Trophoblast cell (in vitro differentiated cells and primary cell): Measurements from ENCODE around the gene ZNF366.

Experiments used
- DNase-seq, 2 donors: peaks; one replicate each; pipeline ENCODE4 v3.0.0-alpha.2; 2016
- H2AFZ ChIP-seq: 2 replicates; pipeline ENCODE4 v1.6.1; 2013; ENCODE audit warnings: low read length, moderate library complexity, mild to moderate bottlenecking; ENCODE audit not compliant: insufficient read depth, poor library complexity
- H2AK5ac ChIP-seq: 2 replicates; pipeline ENCODE4 v1.6.1; 2013; ENCODE audit warnings: mild to moderate bottlenecking, low read length
- H2BK120ac ChIP-seq: 2 replicates; pipeline ENCODE4 v1.6.1; 2013; ENCODE audit warnings: low read length, mild to moderate bottlenecking, moderate library complexity; ENCODE audit not compliant: insufficient read depth, poor library complexity
- H2BK12ac ChIP-seq: 2 replicates; pipeline ENCODE4 v1.6.1; 2013; ENCODE audit warnings: mild to moderate bottlenecking, low read length, moderate library complexity
- H2BK5ac ChIP-seq: 2 replicates; pipeline ENCODE4 v1.6.1; 2013; ENCODE audit warnings: low read length, low read depth, moderate library complexity, mild to moderate bottlenecking; ENCODE audit not compliant: poor library complexity
- H3K14ac ChIP-seq: 2 replicates; pipeline ENCODE4 v1.6.1; 2013; ENCODE audit warnings: mild to moderate bottlenecking, low read length
- H3K18ac ChIP-seq: 2 replicates; pipeline ENCODE4 v1.6.1; 2013; ENCODE audit warnings: mild to moderate bottlenecking, low read length
- H3K23ac ChIP-seq: 2 replicates; pipeline ENCODE4 v1.6.1; 2013; ENCODE audit warnings: low read length
- H3K27ac ChIP-seq: 2 replicates; pipeline ENCODE4 v1.5.1; 2013; ENCODE audit warnings: low read depth, mild to moderate bottlenecking, inconsistent platforms, low read length, moderate library complexity
- H3K27me3 ChIP-seq: 2 replicates; pipeline ENCODE4 v1.6.1; 2013; ENCODE audit warnings: inconsistent platforms, mild to moderate bottlenecking, low read length, moderate library complexity; ENCODE audit not compliant: insufficient read depth
- H3K36me3 ChIP-seq, 2 experiments: 1 replicate in 1 of 2; 2 replicates in 1 of 2; pipeline ENCODE4 v1.6.1; 2013; ENCODE audit warnings: low read length in 2 of 2, mild to moderate bottlenecking in 2 of 2, moderate library complexity in 1 of 2; ENCODE audit not compliant: insufficient read depth in 2 of 2, control insufficient read depth in 1 of 2
- H3K4ac ChIP-seq: 2 replicates; pipeline ENCODE4 v1.6.1; 2013; ENCODE audit warnings: low read depth, mild to moderate bottlenecking, low read length, moderate library complexity
- H3K4me1 ChIP-seq, 2 experiments: 1 replicate in 1 of 2; 2 replicates in 1 of 2; pipeline ENCODE4 v1.6.1; 2013; ENCODE audit warnings: low read length in 2 of 2, mild to moderate bottlenecking in 2 of 2, moderate library complexity in 1 of 2; ENCODE audit not compliant: insufficient read depth in 2 of 2, control insufficient read depth in 1 of 2
- H3K4me2 ChIP-seq: 2 replicates; pipeline ENCODE4 v1.6.1; 2013; ENCODE audit warnings: inconsistent platforms, mild to moderate bottlenecking, low read length, moderate library complexity
- H3K4me3 ChIP-seq: 2 replicates; pipeline ENCODE4 v1.5.1; 2013; ENCODE audit warnings: mild to moderate bottlenecking, low read depth, low read length, inconsistent platforms
- H3K79me1 ChIP-seq: one replicate; pipeline ENCODE4 v1.6.1; 2013; ENCODE audit warnings: low read length
- H3K79me2 ChIP-seq: 2 replicates; pipeline ENCODE4 v1.6.1; 2013; ENCODE audit warnings: low read length, mild to moderate bottlenecking; ENCODE audit not compliant: control insufficient read depth, insufficient read depth, poor library complexity
- H3K9ac ChIP-seq: 2 replicates; pipeline ENCODE4 v1.6.1; 2013; ENCODE audit warnings: mild to moderate bottlenecking, low read length
- H3K9me3 ChIP-seq: 2 replicates; pipeline ENCODE4 v1.6.1; 2013; ENCODE audit warnings: low read depth, mild to moderate bottlenecking, control low read depth, inconsistent platforms, low read length; ENCODE audit not compliant: insufficient read depth
- H4K12ac ChIP-seq: 2 replicates; pipeline ENCODE4 v1.6.1; 2013; ENCODE audit warnings: low read depth, mild to moderate bottlenecking, low read length, moderate library complexity
- H4K8ac ChIP-seq: 2 replicates; pipeline ENCODE4 v1.6.1; 2013; ENCODE audit warnings: low read depth, mild to moderate bottlenecking, low read length, moderate library complexity
- H4K91ac ChIP-seq: one replicate; pipeline ENCODE4 v1.6.1; 2013; ENCODE audit warnings: low read depth, mild to moderate bottlenecking, low read length, moderate library complexity
- WGBS: extraction: QIAGEN DNeasy Blood & Tissue Kit; methylation state at CpG from one replicate; pipeline ENCODE4 v1.1.7; 2013; ENCODE audit warnings: missing lambda C conversion rate; ENCODE audit not compliant: insufficient read length, insufficient coverage; ENCODE audit errors: extremely low coverage; 5-methylcytosine and 5-hydroxymethylcytosine counted together

Gene ZNF366

GRCh38 chr5:72482046-72482445, 25.2 kb downstream of the ZNF366 start:
- Histone ChIP-seq H2BK5ac (no peak overlapping the region), H4K12ac (no peak overlapping the region), H4K8ac (no peak overlapping the region), H3K27me3 (no peaks in the 10 kb centered on the region), H3K4me3 (no peak overlapping the region), H3K36me3 (no peaks in the 10 kb centered on the region), H2BK120ac (no peak overlapping the region), H3K79me2 (no peaks in the 10 kb centered on the region), H2BK12ac (no peak overlapping the region), H3K9ac (no peak overlapping the region), H4K91ac (no peak overlapping the region), H3K79me1 (no peaks in the 10 kb centered on the region), H3K4me1 (peaks cover 0 to 2% of the 10 kb centered on the region in 2 experiments), H3K4ac (no peak overlapping the region), H3K27ac (no peak overlapping the region), H3K9me3 (no peaks in the 10 kb centered on the region), H3K14ac (no peak overlapping the region), H2AFZ (no peak overlapping the region), H3K4me2 (no peak overlapping the region), H3K23ac (no peak overlapping the region), H3K18ac (no peak overlapping the region), H2AK5ac (no peak overlapping the region)
- WGBS: no CpG with 5 or more reads among the region's 3 CpGs
- no peak for DNase-seq

- no peak overlapping the region for H4K91ac ChIP-seq
- H3K9ac ChIP-seq: no peak overlapping the region
- H2BK12ac ChIP-seq: no peak overlapping the region
- no peaks in the 10 kb centered on the region for H3K27me3 ChIP-seq
- no peak overlapping the region for H3K27ac ChIP-seq
- no peak overlapping the region for H4K12ac ChIP-seq
- no peak overlapping the region for H3K23ac ChIP-seq
- WGBS: no CpG with 5 or more reads among the region's 9 CpGs
- H3K18ac ChIP-seq: no peak overlapping the region
- H2BK5ac ChIP-seq: no peak overlapping the region
- H3K4me2 ChIP-seq: no peak overlapping the region
- H3K79me2 ChIP-seq: no peaks in the 10 kb centered on the region
- H3K79me1 ChIP-seq: no peaks in the 10 kb centered on the region
- no peak overlapping the region for H2AK5ac ChIP-seq
- no peak overlapping the region for H2AFZ ChIP-seq
- H4K8ac ChIP-seq: no peak overlapping the region
- H3K9me3 ChIP-seq: no peaks in the 10 kb centered on the region
- H3K14ac ChIP-seq: no peak overlapping the region
- H3K4ac ChIP-seq: no peak overlapping the region
- no peak overlapping the region for H3K4me3 ChIP-seq
- H2BK120ac ChIP-seq: no peak overlapping the region
- H3K36me3 ChIP-seq: no peaks in the 10 kb centered on the region
- no peak for DNase-seq
- H3K4me1 ChIP-seq: no peaks in the 10 kb centered on the region
Measured at GRCh38 chr5:72480841-72481240, 26.4 kb downstream of the ZNF366 start.

GRCh38 chr5:72479921-72480320, 27.3 kb downstream of the ZNF366 start:
- H3K79me1 ChIP-seq: no peaks in the 10 kb centered on the region
- no peak overlapping the region for H3K23ac ChIP-seq
- DNase-seq: no peak
- no peak overlapping the region for H3K18ac ChIP-seq
- no peak overlapping the region for H2AFZ ChIP-seq
- no peak overlapping the region for H2BK12ac ChIP-seq
- H4K91ac ChIP-seq: no peak overlapping the region
- no peak overlapping the region for H2BK5ac ChIP-seq
- H3K4me1 ChIP-seq: no peaks in the 10 kb centered on the region
- H3K4me3 ChIP-seq: no peak overlapping the region
- no peaks in the 10 kb centered on the region for H3K27me3 ChIP-seq
- no peak overlapping the region for H4K8ac ChIP-seq
- no CpG with 5 or more reads among the region's 1 CpG for WGBS
- H3K9me3 ChIP-seq: no peaks in the 10 kb centered on the region
- H3K4ac ChIP-seq: no peak overlapping the region
- H3K14ac ChIP-seq: no peak overlapping the region
- no peak overlapping the region for H3K9ac ChIP-seq
- no peak overlapping the region for H2AK5ac ChIP-seq
- H3K79me2 ChIP-seq: no peaks in the 10 kb centered on the region
- H3K27ac ChIP-seq: no peak overlapping the region
- no peak overlapping the region for H2BK120ac ChIP-seq
- no peak overlapping the region for H3K4me2 ChIP-seq
- H3K36me3 ChIP-seq: no peaks in the 10 kb centered on the region
- no peak overlapping the region for H4K12ac ChIP-seq

- H2BK12ac ChIP-seq: no peak overlapping the region
- no peak overlapping the region for H3K4me3 ChIP-seq
- no peak overlapping the region for H2AK5ac ChIP-seq
- no peak overlapping the region for H3K18ac ChIP-seq
- no peak overlapping the region for H4K91ac ChIP-seq
- H3K23ac ChIP-seq: no peak overlapping the region
- H4K12ac ChIP-seq: no peak overlapping the region
- H3K14ac ChIP-seq: no peak overlapping the region
- H3K27me3 ChIP-seq: no peaks in the 10 kb centered on the region
- H2BK120ac ChIP-seq: no peak overlapping the region
- no CpG with 5 or more reads among the region's 1 CpG for WGBS
- H3K9me3 ChIP-seq: no peaks in the 10 kb centered on the region
- H3K36me3 ChIP-seq: no peaks in the 10 kb centered on the region
- H3K79me2 ChIP-seq: no peaks in the 10 kb centered on the region
- no peak overlapping the region for H3K4me2 ChIP-seq
- H3K27ac ChIP-seq: no peak overlapping the region
- no peak overlapping the region for H3K9ac ChIP-seq
- H2AFZ ChIP-seq: no peak overlapping the region
- no peaks in the 10 kb centered on the region for H3K79me1 ChIP-seq
- DNase-seq: no peak
- no peak overlapping the region for H2BK5ac ChIP-seq
- no peak overlapping the region for H4K8ac ChIP-seq
- H3K4ac ChIP-seq: no peak overlapping the region
- no peaks in the 10 kb centered on the region for H3K4me1 ChIP-seq
Measured at GRCh38 chr5:72478684-72479083, 28.5 kb downstream of the ZNF366 start.
